ENCODE results near the gene CTLA4.

DNA sequence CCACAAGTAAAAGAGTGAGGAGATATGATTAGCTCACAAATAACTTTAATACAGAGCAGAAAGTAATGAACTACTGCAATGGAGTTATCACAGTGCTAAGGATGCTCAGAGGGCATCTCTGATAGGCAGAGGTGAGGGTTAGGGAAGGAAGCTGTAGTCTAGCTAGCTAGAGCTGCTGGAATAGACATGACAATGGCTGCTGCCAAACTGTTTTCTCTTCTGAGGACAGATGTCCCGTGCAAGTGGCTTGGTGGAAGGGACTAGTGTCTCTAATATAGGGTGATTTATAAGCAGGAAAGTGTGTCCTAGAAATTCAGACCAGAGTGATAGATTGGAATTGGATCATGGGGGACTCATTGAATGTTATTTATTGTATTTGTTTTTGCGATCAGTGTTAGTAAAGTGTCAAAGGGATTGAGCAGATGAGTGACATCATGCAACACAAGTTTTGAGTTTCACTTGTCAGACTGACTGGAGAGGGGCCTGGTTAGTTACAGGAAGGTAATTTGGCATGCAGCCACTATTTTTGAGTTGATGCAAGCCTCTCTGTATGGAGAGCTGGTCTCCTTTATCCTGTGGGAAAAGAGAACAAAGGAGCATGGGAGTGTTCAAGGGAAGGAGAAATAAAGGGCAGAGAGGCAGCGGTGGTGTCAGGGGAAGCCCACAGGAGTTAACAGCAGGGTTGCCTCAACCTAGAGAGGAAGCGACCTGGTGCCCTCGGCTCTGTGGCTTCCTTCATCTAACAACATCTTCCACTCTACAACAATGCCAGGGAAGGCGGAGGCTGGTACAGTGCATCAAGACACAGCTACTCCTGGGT is 1.9 kb downstream of the CTLA4 start:
- TF ChIP-seq, protein P1, sequence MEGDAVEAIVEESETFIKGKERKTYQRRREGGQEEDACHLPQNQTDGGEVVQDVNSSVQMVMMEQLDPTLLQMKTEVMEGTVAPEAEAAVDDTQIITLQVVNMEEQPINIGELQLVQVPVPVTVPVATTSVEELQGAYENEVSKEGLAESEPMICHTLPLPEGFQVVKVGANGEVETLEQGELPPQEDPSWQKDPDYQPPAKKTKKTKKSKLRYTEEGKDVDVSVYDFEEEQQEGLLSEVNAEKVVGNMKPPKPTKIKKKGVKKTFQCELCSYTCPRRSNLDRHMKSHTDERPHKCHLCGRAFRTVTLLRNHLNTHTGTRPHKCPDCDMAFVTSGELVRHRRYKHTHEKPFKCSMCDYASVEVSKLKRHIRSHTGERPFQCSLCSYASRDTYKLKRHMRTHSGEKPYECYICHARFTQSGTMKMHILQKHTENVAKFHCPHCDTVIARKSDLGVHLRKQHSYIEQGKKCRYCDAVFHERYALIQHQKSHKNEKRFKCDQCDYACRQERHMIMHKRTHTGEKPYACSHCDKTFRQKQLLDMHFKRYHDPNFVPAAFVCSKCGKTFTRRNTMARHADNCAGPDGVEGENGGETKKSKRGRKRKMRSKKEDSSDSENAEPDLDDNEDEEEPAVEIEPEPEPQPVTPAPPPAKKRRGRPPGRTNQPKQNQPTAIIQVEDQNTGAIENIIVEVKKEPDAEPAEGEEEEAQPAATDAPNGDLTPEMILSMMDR (IDR thresholded peaks at IDR 0.05; ENCODE audit: low read depth, low read length), result no peak
- no peak for TF ChIP-seq EZH2phosphoT487 (IDR thresholded peaks at IDR 0.05; ENCODE audit: low read depth)
